Neuron (in vitro differentiated cells): ENCODE data around the gene BIRC6.
"Not testable (repeated sequence)": the region's sequence is repeated elsewhere in the genome, so short reads cannot be mapped to it uniquely, and the experiment has no call there.

Experiments used
- H2AFZ ChIP-seq: one replicate; pipeline ENCODE4 v1.6.1; 2013; ENCODE audit warnings: low read depth, mild to moderate bottlenecking, inconsistent platforms, low read length, moderate library complexity
- H3K27me3 ChIP-seq: one replicate; pipeline ENCODE4 v1.6.1; 2013; ENCODE audit warnings: low read length; ENCODE audit not compliant: insufficient read depth
- H3K36me3 ChIP-seq: one replicate; pipeline ENCODE4 v1.6.1; 2013; ENCODE audit warnings: low read length; ENCODE audit not compliant: insufficient read depth
- H3K4me1 ChIP-seq: one replicate; pipeline ENCODE4 v1.6.1; 2013; ENCODE audit warnings: low read length; ENCODE audit not compliant: insufficient read depth
- H3K4me3 ChIP-seq: 2 replicates; pipeline ENCODE4 v1.5.1; 2013; ENCODE audit warnings: mild to moderate bottlenecking, low read length, moderate library complexity
- H3K9me3 ChIP-seq: one replicate; pipeline ENCODE4 v1.6.1; 2013; ENCODE audit warnings: low read length

The BIRC6 gene

DNA sequence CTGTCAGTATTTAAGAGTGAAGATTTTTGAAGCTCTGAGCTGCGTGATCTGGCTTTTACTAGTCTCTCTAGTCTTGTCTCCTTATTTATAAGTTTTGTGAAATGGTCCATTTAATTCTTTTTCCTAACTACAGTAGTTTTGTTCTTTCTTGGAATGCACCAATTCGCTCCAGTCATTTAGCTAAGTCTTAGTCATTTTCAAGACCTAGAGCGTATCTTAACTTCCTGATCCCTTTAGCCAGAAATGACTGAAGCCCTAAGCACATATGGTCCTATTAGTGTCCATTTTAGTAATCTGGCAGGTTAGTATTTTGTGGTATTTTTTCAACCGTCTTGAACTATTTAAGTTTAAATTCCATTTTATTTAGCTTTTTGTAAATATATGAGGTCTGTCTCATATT, 3.6 kb downstream of the BIRC6 start:
- Histone ChIP-seq H3K27me3 (no peaks in the 10 kb centered on the region), H3K4me1 (peaks cover 13% of the 10 kb centered on the region), H3K4me3 (no peak overlapping the region), H2AFZ (no peak overlapping the region), H3K9me3 (no peaks in the 10 kb centered on the region), H3K36me3 (peaks cover 2% of the 10 kb centered on the region)

GRCh38 chr2:32362997-32363396, 6.2 kb downstream of the BIRC6 start:
- not testable (repeated sequence) for H3K36me3 ChIP-seq, H3K27me3 ChIP-seq, H3K4me3 ChIP-seq, H2AFZ ChIP-seq, H3K9me3 ChIP-seq
- H3K4me1 ChIP-seq = peaks cover 13% of the 10 kb centered on the region

GRCh38 chr2:32363597-32363996, 6.8 kb downstream of the BIRC6 start:
- H2AFZ ChIP-seq = no peak overlapping the region
- H3K27me3 ChIP-seq = no peaks in the 10 kb centered on the region
- no peaks in the 10 kb centered on the region for H3K9me3 ChIP-seq

DNA sequence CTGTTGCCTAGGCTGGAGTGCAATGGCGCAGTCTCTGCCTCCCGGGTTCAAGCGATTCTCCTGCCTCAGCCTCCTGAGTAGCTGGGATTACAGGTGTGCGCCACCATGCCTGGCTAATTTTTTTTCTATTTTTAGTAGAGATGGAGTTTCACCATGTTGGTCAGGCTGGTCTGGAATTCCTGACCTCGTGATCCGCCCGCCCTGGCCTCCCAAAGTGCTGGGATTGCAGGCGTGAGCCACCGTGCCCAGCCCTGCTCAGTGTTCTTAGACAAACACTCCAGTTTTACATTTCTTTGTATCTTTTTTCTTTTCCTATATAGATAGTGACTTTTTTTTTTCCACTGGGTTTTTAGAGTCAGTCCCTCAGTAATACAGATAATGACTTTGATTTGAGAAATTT, 7.5 kb downstream of the BIRC6 start:
- not testable (repeated sequence) for H3K36me3 ChIP-seq, H3K9me3 ChIP-seq, H2AFZ ChIP-seq, H3K4me1 ChIP-seq, H3K27me3 ChIP-seq, H3K4me3 ChIP-seq

More at GRCh38 chr2:32363597-32363996, 6.8 kb downstream of the BIRC6 start:
- Histone ChIP-seq H3K36me3 (peaks cover 2% of the 10 kb centered on the region), H3K4me3 (no peak overlapping the region), H3K4me1 (peaks cover 8% of the 10 kb centered on the region)

GRCh38 chr2:32365679-32366078, 8.9 kb downstream of the BIRC6 start:
- not testable (repeated sequence) for H3K4me1 ChIP-seq, H3K4me3 ChIP-seq, H3K9me3 ChIP-seq, H3K36me3 ChIP-seq, H2AFZ ChIP-seq, H3K27me3 ChIP-seq

- no peak overlapping the region for H2AFZ ChIP-seq
- H3K4me1 ChIP-seq = no peaks in the 10 kb centered on the region
- H3K36me3 ChIP-seq = no peaks in the 10 kb centered on the region
- H3K27me3 ChIP-seq = no peaks in the 10 kb centered on the region
- no peaks in the 10 kb centered on the region for H3K9me3 ChIP-seq
- no peak overlapping the region for H3K4me3 ChIP-seq
These were observed 9.8 kb downstream of the BIRC6 start for GRCh38 chr2:32366595-32366994.

DNA sequence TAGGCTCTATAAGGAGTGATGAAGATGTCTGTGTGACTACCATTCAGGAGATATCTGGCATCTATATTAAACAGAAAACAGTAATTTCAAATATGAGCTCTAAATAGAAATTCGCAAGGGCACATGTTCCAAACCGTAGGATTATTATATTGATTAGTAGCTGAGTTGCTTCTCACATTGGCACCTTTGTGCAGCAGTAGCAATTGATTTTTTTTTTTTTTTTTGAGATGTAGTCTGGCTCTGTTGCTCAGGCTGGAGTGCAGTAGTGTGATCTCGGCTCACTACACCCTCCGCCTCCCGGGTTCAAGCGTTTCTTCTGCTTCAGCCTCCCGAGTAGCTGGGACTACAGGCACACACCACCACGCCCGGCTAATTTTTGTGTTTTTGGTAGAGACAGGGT, 12.4 kb downstream of the BIRC6 start:
- no peaks in the 10 kb centered on the region for H3K27me3 ChIP-seq
- peaks cover 4% of the 10 kb centered on the region for H3K9me3 ChIP-seq
- H3K36me3 ChIP-seq = peaks cover 2% of the 10 kb centered on the region
- no peaks in the 10 kb centered on the region for H3K4me1 ChIP-seq
- H2AFZ ChIP-seq = no peak overlapping the region
- no peak overlapping the region for H3K4me3 ChIP-seq

DNA sequence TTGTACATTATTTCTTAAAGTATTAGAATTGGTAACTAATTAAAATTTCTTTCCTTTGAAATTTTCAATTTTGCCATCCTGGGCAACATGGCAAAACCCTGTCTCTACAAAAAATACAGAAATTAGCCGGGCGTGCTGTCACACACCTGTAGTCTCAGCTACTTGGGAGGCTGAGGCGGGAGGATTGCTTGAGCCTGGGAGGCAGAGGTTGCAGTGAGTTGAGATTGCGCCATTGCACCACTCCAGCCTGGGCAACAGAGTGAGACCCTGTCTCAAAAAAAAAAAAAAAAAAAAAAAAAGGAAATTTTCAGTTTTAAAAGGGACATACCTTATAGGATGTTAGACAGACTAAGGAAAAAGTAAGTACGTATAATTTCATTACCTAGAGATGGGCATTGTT, 14.1 kb downstream of the BIRC6 start:
- not testable (repeated sequence) for H3K27me3 ChIP-seq, H3K4me3 ChIP-seq, H3K36me3 ChIP-seq, H3K4me1 ChIP-seq, H2AFZ ChIP-seq, H3K9me3 ChIP-seq

DNA sequence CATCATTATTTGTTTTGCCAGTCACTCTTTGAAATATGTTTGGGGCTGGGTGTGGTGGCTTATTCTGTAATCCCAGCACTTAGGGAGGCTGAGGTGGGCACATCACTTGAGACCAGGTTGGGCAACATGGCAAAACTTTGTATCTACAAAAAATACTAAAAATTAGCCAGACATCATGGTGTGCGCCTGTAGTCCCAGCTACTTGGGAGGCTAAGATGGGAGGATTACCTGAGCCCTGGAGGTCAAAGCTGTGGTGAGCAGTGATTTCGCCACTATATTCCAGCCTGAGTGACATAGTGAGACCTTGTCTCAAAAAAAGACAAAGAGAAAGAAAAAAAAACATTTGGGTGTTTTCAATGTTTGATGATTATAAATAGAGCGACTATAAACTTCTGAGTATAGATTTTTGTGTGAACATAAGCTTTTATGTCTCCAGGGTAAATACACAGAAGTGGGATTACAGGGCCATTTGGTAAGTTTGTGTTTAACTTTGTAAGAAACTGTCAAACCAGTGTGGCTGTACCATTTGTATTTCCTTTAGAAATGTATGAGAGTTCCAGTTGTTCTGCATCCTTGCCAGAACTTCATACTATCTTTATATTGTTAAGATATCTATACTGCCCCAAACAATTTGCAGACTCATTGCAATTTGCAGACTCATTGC, 15.8 kb downstream of the BIRC6 start:
- H3K9me3 ChIP-seq = peaks cover 8% of the 10 kb centered on the region
- no peak overlapping the region for H3K4me3 ChIP-seq
- peaks cover 2% of the 10 kb centered on the region for H3K36me3 ChIP-seq

GRCh38 chr2:32375228-32375892, 18.5 kb downstream of the BIRC6 start:
- Histone ChIP-seq H3K27me3 (no peaks in the 10 kb centered on the region), H3K4me3 (no peak overlapping the region), H2AFZ (no peak overlapping the region), H3K36me3 (peaks cover 7% of the 10 kb centered on the region), H3K4me1 (no peaks in the 10 kb centered on the region), H3K9me3 (peaks cover 8% of the 10 kb centered on the region)

More for the DNA sequence above, 15.8 kb downstream of the BIRC6 start:
- Histone ChIP-seq H3K4me1 (no peaks in the 10 kb centered on the region), H3K27me3 (no peaks in the 10 kb centered on the region), H2AFZ (no peak overlapping the region)

DNA sequence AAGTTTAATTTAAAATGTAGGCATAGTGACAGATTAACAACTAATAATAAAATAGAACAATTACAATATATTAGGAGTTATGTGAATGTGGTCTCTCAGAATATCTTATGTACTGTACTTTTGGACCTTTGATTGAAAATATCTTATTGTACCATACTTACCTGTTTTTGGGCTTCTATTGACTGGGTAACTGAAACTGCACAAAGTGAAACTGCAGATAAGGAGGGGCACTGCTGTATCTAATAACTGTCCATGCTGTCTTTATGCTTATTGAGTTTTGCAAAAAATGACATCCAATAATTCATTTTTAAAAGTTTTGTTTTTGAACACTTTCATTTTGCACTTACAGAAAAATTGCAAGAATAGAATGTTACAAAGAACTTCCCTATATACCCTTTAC, 19.9 kb downstream of the BIRC6 start:
- no peaks in the 10 kb centered on the region for H3K4me1 ChIP-seq
- no peak overlapping the region for H2AFZ ChIP-seq
- H3K4me3 ChIP-seq = no peak overlapping the region
- no peaks in the 10 kb centered on the region for H3K27me3 ChIP-seq
- peaks cover 17% of the 10 kb centered on the region for H3K36me3 ChIP-seq
- peaks cover 8% of the 10 kb centered on the region for H3K9me3 ChIP-seq

DNA sequence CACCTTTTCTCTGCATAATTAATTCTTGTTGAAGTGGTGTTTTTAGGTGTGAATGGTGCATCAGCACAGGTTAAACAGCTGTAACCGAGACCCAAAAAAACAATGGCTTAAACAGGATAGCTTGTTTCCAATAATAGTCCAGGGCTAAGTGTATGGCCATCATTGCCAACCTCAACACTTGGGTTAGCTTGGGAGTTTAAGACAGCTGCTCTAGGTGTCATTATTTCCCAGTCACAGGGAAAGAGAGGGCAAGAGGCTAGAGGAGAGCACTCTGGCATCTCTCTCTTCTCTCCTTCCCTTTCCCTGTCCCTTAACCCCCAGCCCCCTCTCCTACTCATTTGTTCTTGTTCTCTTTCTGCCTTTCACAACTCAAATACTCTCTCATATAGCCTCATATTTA, 21.1 kb downstream of the BIRC6 start:
- Histone ChIP-seq H3K27me3 (no peaks in the 10 kb centered on the region), H3K4me3 (no peak overlapping the region), H2AFZ (no peak overlapping the region), H3K9me3 (peaks cover 5% of the 10 kb centered on the region), H3K4me1 (no peaks in the 10 kb centered on the region), H3K36me3 (peaks cover 27% of the 10 kb centered on the region)

- H3K9me3 ChIP-seq = peaks cover 4% of the 10 kb centered on the region
- H3K4me1 ChIP-seq = no peaks in the 10 kb centered on the region
- peaks cover 34% of the 10 kb centered on the region for H3K36me3 ChIP-seq
- no peaks in the 10 kb centered on the region for H3K27me3 ChIP-seq
- no peak overlapping the region for H2AFZ ChIP-seq
- H3K4me3 ChIP-seq = no peak overlapping the region
These were observed 22.5 kb downstream of the BIRC6 start for GRCh38 chr2:32379352-32379751.

- H3K27me3 ChIP-seq = no peaks in the 10 kb centered on the region
- no peaks in the 10 kb centered on the region for H3K9me3 ChIP-seq
- no peak overlapping the region for H2AFZ ChIP-seq
- H3K4me1 ChIP-seq = no peaks in the 10 kb centered on the region
- no peak overlapping the region for H3K4me3 ChIP-seq
- peaks cover 70% of the 10 kb centered on the region for H3K36me3 ChIP-seq
These were observed 27.0 kb downstream of the BIRC6 start for GRCh38 chr2:32383858-32384257.
